Tibial nerve (tissue), 4 donors: ENCODE measurements around the gene FERMT3. TPM values are rescaled to one million over a fixed set of nuclear protein-coding genes. Genes with fewer than 3 reads are reported as not detected.
"Not testable (repeated sequence)": the region's sequence is repeated elsewhere in the genome, so short reads cannot be mapped to it uniquely, and the experiment has no call there.

ENCODE experiments used
- DNase-seq, 2 donors: peaks; one replicate each; pipeline ENCODE4 v3.0.0-alpha.2; 2019; ENCODE audit warnings: low spot score in 2 of 2
- H3K27ac ChIP-seq, 4 donors: fragments of 200-600 bp; sonication (generic) in 3 of 4; one replicate each; pipeline ENCODE4 v1.5.1; 2017 to 2019; ENCODE audit warnings: mild to moderate bottlenecking in 1 of 4
- H3K27me3 ChIP-seq, 2 donors: fragments of 200-600 bp; sonication (generic) in 1 of 2; one replicate each; pipeline versions ENCODE4 v1.5.1 to v1.6.0; 2017 to 2019
- H3K36me3 ChIP-seq, 3 donors: fragments of 200-600 bp; sonication (generic); one replicate each; pipeline ENCODE4 v1.5.1; 2018 to 2019
- H3K4me1 ChIP-seq, 4 donors: fragments of 200-600 bp; sonication (generic) in 3 of 4; one replicate each; pipeline ENCODE4 v1.5.1; 2017 to 2019
- H3K4me3 ChIP-seq, 4 donors: fragments of 200-600 bp; sonication (generic) in 3 of 4; one replicate each; pipeline ENCODE4 v1.5.1; 2017 to 2019; ENCODE audit warnings: mild to moderate bottlenecking in 1 of 4, moderate library complexity in 1 of 4
- H3K9me3 ChIP-seq, 4 donors: fragments of 200-600 bp; sonication (generic) in 3 of 4; one replicate each; pipeline ENCODE4 v1.5.1; 2017 to 2019
- EP300 ChIP-seq, 2 donors: sonication (generic); formaldehyde crosslinking; IDR thresholded peaks; one replicate each; pipeline ENCODE4 v1.6.1; 2017; ENCODE audit warnings: antibody characterized with exemption in 2 of 2, mild to moderate bottlenecking in 1 of 2
- POLR2A ChIP-seq, 2 donors: fragments of 450-650 bp; IDR thresholded peaks; one replicate each; pipeline ENCODE4 v1.6.1; 2017; ENCODE audit warnings: antibody characterized with exemption in 2 of 2, mild to moderate bottlenecking in 2 of 2, moderate library complexity in 2 of 2
- WGBS, 2 donors: methylation state at CpG; one replicate each; pipeline ENCODE4 v1.1.5; 2018; 5-methylcytosine and 5-hydroxymethylcytosine counted together
- total RNA-seq, 4 donors: library from RNA; depleted of rRNA; stranded (reverse); fragments of >200 nt; gene quantifications; one replicate each; pipeline ENCODE4 v1.1.0, GENCODE V29; 2016
- TF ChIP-seq, protein P1 (sequence below), 5 experiments: fragments of 200-600 bp in 3 of 5; fragments of 450-650 bp in 2 of 5; sonication (generic) in 3 of 5; IDR thresholded peaks; one replicate each; pipeline ENCODE4 v1.5.1; 2016 to 2019; ENCODE audit warnings: antibody characterized with exemption in 5 of 5, mild to moderate bottlenecking in 3 of 5, moderate library complexity in 2 of 5

FERMT3 gene
- total RNA-seq, 4 donors from 2014 or later: 17.2 to 83.1 (median 29.6) TPM

DNA sequence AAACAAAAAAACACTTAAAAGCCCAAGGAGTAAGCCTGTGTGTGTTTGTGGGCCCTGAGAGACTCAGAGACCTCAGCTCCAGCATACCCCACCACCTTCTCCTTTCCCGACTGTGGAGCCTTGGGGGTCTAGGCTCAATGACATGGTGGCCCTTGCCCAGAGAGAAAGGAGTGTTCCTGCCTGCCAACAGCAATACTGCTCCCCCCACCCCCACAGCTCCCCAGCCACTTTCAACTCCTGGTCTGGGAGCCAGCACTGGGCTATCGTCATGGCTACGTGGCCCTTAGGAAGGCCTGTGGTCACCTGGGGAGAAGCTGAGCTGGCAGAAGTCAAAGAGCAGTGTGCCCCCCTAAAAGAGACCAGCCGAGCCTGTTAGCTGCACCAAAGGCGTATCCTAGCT is 37.6 kb downstream of the FERMT3 start:
- no peaks in the 10 kb centered on the region for H3K27me3 ChIP-seq

DNA sequence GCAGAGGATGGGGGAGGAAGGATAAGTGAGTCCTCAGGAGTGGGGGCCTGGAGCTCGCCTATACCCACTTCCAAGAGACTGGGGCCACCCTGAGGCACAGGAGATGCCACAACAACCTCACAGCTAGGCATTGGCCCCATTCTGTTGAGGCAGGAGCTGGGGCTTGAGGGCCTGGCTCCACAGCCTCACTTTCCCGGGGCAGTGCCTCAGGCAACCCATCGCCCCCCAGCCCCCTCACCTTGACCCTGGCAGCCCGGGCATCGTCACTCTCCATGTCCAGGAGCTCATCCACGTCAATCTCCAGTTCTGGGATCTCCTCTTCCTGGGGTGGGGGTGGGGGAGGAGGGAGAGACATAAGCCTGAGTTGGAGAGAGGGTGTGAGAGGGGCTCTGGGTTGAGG is 38.4 kb downstream of the FERMT3 start:
- no peak for DNase-seq
- Histone ChIP-seq H3K9me3 (no peaks in the 10 kb centered on the region), H3K36me3 (peaks cover 0 to 18% (median 0%) of the 10 kb centered on the region in 3 donors), H3K27ac (peak overlapping the region in 3 of 4 donors; percentile 83 to 92 (median 84)), H3K4me1 (peaks cover 0 to 77% (median 31%) of the 10 kb centered on the region in 4 donors), H3K4me3 (peak overlapping the region; percentile 44 to 80 (median 70)), H3K27me3 (no peaks in the 10 kb centered on the region)
- WGBS, 2 donors: 0 to 15% methylated on average over 1 to 6 of the region's 6 CpGs
- TF ChIP-seq POLR2A (IDR thresholded peaks at IDR 0.05) (no peak), EP300 (IDR thresholded peaks at IDR 0.05) (no peak)
- TF ChIP-seq, protein P1, sequence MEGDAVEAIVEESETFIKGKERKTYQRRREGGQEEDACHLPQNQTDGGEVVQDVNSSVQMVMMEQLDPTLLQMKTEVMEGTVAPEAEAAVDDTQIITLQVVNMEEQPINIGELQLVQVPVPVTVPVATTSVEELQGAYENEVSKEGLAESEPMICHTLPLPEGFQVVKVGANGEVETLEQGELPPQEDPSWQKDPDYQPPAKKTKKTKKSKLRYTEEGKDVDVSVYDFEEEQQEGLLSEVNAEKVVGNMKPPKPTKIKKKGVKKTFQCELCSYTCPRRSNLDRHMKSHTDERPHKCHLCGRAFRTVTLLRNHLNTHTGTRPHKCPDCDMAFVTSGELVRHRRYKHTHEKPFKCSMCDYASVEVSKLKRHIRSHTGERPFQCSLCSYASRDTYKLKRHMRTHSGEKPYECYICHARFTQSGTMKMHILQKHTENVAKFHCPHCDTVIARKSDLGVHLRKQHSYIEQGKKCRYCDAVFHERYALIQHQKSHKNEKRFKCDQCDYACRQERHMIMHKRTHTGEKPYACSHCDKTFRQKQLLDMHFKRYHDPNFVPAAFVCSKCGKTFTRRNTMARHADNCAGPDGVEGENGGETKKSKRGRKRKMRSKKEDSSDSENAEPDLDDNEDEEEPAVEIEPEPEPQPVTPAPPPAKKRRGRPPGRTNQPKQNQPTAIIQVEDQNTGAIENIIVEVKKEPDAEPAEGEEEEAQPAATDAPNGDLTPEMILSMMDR (IDR thresholded peaks at IDR 0.05): no peak

More for the DNA sequence above, 37.6 kb downstream of the FERMT3 start:
- TF ChIP-seq, protein P1 (IDR thresholded peaks at IDR 0.05): no peak
- no peak for TF ChIP-seq POLR2A (IDR thresholded peaks at IDR 0.05)
- no peak for TF ChIP-seq EP300 (IDR thresholded peaks at IDR 0.05)
- Histone ChIP-seq H3K4me3 (no peak overlapping the region), H3K27ac (peak overlapping the region in 1 of 4 donors; percentile 16), H3K9me3 (no peaks in the 10 kb centered on the region), H3K4me1 (peaks cover 0 to 73% (median 32%) of the 10 kb centered on the region in 4 donors), H3K36me3 (peaks cover 0 to 20% (median 0%) of the 10 kb centered on the region in 3 donors)
- no peak for DNase-seq
- 33 to 43% methylated on average over 5 of the region's 5 CpGs for WGBS, 2 donors

DNA sequence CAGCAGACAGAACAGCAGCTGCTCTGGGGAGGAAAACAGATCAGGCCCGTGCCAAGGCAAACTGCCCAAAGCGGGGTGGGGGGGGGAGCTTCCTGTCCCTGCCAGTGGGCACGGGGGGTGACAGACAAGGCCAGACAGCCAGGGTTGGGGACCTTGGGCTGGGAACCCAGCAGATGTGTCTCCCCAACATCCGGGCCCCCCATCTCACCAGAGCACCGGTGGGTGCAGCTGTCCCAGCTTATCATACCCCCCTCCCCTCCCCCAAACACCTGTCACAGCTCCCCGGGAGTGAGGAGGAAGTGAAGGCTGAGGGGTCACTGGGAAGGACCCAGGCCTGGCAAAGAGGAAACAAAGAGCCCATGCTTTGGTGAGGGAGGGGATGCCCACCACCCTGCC is 38.9 kb downstream of the FERMT3 start:
- Histone ChIP-seq H3K27me3 (no peaks in the 10 kb centered on the region), H3K9me3 (no peaks in the 10 kb centered on the region), H3K4me3 (peak overlapping the region; percentile 44 to 80 (median 70)), H3K4me1 (peaks cover 0 to 76% (median 27%) of the 10 kb centered on the region in 4 donors), H3K36me3 (peaks cover 0 to 18% (median 0%) of the 10 kb centered on the region in 3 donors), H3K27ac (peak overlapping the region; percentile 46 to 92 (median 84))
- no peak for DNase-seq
- 0 to 2% methylated on average over 3 to 6 of the region's 6 CpGs for WGBS, 2 donors
- TF ChIP-seq, protein P1 (IDR thresholded peaks at IDR 0.05): no peak
- no peak for TF ChIP-seq EP300 (IDR thresholded peaks at IDR 0.05)
- no peak for TF ChIP-seq POLR2A (IDR thresholded peaks at IDR 0.05)

DNA sequence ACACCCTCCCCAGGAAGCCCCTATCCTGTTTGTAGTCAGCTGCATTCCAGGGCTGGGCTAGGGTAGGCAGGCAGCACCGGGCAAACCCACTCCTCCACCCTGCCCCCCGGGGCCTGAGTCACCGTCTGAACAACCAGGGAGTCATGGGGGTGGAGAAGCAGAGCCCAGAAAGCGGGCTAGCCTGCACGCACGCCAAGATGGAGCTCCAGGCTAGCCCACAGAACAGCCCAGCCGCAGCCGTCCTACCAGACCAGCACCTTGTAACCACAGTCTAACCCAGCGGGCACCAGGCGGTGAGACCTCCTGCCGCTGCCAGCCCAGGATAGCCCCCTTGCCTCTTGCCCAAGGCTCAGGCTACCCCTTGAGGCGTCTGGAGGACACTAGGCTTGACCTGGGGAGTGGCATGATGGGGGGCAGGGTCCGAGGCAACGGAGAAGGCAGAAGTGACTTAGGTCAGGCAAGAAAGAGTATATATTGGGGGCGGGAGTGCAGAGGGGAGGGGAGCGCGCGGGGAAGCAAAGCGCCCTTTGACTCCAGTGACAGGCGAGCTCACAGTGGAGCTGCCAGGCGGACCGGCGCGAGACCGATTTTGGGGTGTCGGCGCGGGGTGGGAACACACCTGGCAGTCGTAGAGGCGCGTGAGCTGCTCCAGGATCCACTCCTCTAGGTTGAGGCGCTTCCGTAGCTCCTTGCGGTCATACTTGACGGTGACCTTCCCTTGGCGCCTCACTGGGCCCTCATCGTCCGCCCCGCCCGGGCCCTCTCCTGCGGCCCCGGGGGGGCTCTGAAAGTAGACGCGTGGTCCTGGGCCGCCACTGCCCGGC is 39.5 kb downstream of the FERMT3 start:
- Histone ChIP-seq H3K9me3 (no peaks in the 10 kb centered on the region), H3K36me3 (peaks cover 0 to 18% (median 0%) of the 10 kb centered on the region in 3 donors), H3K4me3 (peak overlapping the region; percentile 44 to 80 (median 70)), H3K27me3 (no peaks in the 10 kb centered on the region), H3K4me1 (peaks cover 0 to 80% (median 32%) of the 10 kb centered on the region in 4 donors), H3K27ac (peak overlapping the region; percentile 46 to 92 (median 84))
- 1% methylated on average over 38 to 43 of the region's 46 CpGs for WGBS, 2 donors
- TF ChIP-seq POLR2A (IDR thresholded peaks at IDR 0.05) (no peak), EP300 (IDR thresholded peaks at IDR 0.05) (no peak)
- TF ChIP-seq, protein P1 (IDR thresholded peaks at IDR 0.05): no peak
- peak; percentile 58 for DNase-seq

DNA sequence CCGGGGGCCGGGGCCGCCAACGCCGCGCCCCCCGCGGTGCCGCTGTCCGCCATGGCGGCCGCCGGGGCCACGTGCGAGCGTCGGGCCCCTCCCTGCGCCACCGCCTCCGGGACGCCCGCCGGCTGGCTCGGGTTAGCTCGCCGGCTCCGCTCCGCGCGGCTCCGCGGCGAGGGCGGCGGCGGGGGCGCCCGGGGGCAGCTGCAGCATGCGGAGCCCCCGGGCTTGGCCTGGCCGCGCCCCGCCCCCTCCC is 40.0 kb downstream of the FERMT3 start:
- 3% methylated on average over 17 of the region's 43 CpGs; no CpG with 5 or more reads in 1 of the 2 donors for WGBS, 2 donors
- H3K4me3 ChIP-seq: peak overlapping the region; percentile 55 to 80 (median 74)
- not testable (repeated sequence) for H3K9me3 ChIP-seq, DNase-seq, H3K27me3 ChIP-seq
- peaks cover 0 to 81% (median 34%) of the 10 kb centered on the region in 4 donors for H3K4me1 ChIP-seq
- peaks cover 0 to 18% (median 0%) of the 10 kb centered on the region in 3 donors for H3K36me3 ChIP-seq
- H3K27ac ChIP-seq: peak overlapping the region; percentile 46 to 92 (median 88)
